Bronchial epithelial cell (primary cell): ENCODE data around the gene HOXA3. TPM values are rescaled to one million over a fixed set of nuclear protein-coding genes. Genes with fewer than 3 reads are reported as not detected.

Experiments
- DNase-seq: peaks from one replicate; pipeline ENCODE4 v3.0.0-alpha.2; 2010; ENCODE audit warnings: low read depth
- FAIRE-seq: peaks from 2 replicates; lab custom pipeline; 2011; peaks lifted over from hg19 to GRCh38; lab: Jason Lieb, UNC
- H3K27me3 ChIP-seq: 2 replicates; pipeline ENCODE4 v1.5.1; 2011; ENCODE audit warnings: low read length; ENCODE audit not compliant: control insufficient read depth, insufficient read depth
- H3K36me3 ChIP-seq: 2 replicates; pipeline ENCODE4 v1.5.1; 2011; ENCODE audit warnings: low read length; ENCODE audit not compliant: control insufficient read depth, insufficient read depth
- H3K4me3 ChIP-seq: 2 replicates; pipeline ENCODE4 v1.5.1; 2011; ENCODE audit warnings: mild to moderate bottlenecking, low read depth, low read length, control low read depth
- CTCF ChIP-seq: IDR thresholded peaks from 2 replicates; pipeline ENCODE4 v1.5.1; 2011; ENCODE audit warnings: mild to moderate bottlenecking, moderate library complexity, low read length, control low read depth, inconsistent platforms; ENCODE audit not compliant: insufficient read depth, severe bottlenecking
- total RNA-seq: library from RNA; depleted of rRNA; stranded (reverse); fragments of >200 nt; gene quantifications from 2 replicates; pipeline ENCODE4 v1.2.1, GENCODE V29; 2014

The HOXA3 gene
- not detected in 2 replicates for total RNA-seq

GRCh38 chr7:27151931-27152815 lies at the start of gene HOXA3:
Gene HOXA3, minus strand, starts transcription at chr7:27152583. Its CDS starts 41,943 bp downstream, at chr7:27110640.
- H3K36me3 ChIP-seq: no peaks in the 10 kb centered on the region
- DNase-seq: no peak
- no peak within 1 kb of the TSS for H3K4me3 ChIP-seq
- FAIRE-seq: peak; percentile 23
- H3K27me3 ChIP-seq: peaks cover 86% of the 10 kb centered on the region
- TF ChIP-seq CTCF: no peak

GRCh38 chr7:27201580-27202017 lies 49.2 kb upstream of the HOXA3 start:
- no peak for TF ChIP-seq CTCF
- DNase-seq (no peak), FAIRE-seq (no peak)
- H3K4me3 ChIP-seq: no peak overlapping the region
- peaks cover 77% of the 10 kb centered on the region for H3K27me3 ChIP-seq
- H3K36me3 ChIP-seq: no peaks in the 10 kb centered on the region

- TF ChIP-seq CTCF: no peak
- Histone ChIP-seq H3K36me3 (no peaks in the 10 kb centered on the region), H3K4me3 (no peak overlapping the region), H3K27me3 (peaks cover 75% of the 10 kb centered on the region)
- FAIRE-seq (peak; percentile 28), DNase-seq (no peak)
Measured at GRCh38 chr7:27200761-27201579, 48.6 kb upstream of the HOXA3 start.

GRCh38 chr7:27199849-27200760 lies 47.7 kb upstream of the HOXA3 start, which contains the start of gene HOXA13:
Gene HOXA13, minus strand, starts transcription at chr7:27200091. Its CDS starts 14 bp downstream, at chr7:27200077.
- TF ChIP-seq CTCF: no peak
- Histone ChIP-seq H3K27me3 (peaks cover 68% of the 10 kb centered on the region), H3K36me3 (no peaks in the 10 kb centered on the region), H3K4me3 (no peak within 1 kb of the TSS)
- DNase-seq: no peak
- no peak for FAIRE-seq
